Right renal pelvis (tissue), 4 donors: Measurements from ENCODE around the gene SPA17. TPM values are rescaled to one million over a fixed set of nuclear protein-coding genes. Genes with fewer than 3 reads are reported as not detected.

Source experiments
- DNase-seq, 4 donors: peaks; one replicate each; pipeline ENCODE4 v3.0.0-alpha.2; 2013; ENCODE audit warnings: low read depth in 4 of 4, low spot score in 3 of 4, missing footprints in 1 of 4
- polyA plus RNA-seq, 4 donors: library from polyadenylated mRNA; unstranded; fragments of 120-200 nt; gene quantifications; one replicate each; pipeline ENCODE4 v1.2.1, GENCODE V29; 2013; ENCODE audit not compliant: insufficient read length in 4 of 4

The SPA17 gene
- polyA plus RNA-seq, 4 donors = 19.4 to 22.7 (median 20.2) TPM

DNA sequence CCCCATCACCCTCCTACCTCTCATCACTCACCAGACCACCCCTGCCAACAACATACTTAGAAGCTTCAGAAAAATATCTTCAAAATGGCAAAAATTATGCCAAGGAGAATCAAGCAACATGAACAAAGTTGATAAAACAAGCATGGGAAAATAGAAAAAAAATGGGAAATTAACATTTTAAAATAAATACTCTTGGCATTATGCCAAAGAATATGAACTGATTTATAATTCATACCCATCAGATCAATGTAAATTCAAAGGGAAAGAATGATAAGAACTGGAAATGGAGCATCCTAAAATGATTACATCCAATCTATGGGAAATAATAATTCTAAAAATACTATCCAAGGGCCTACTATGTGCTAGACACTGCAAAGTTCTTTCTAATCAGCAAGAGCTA lies 12.2 kb upstream of the SPA17 start:
- no peak for DNase-seq

DNA sequence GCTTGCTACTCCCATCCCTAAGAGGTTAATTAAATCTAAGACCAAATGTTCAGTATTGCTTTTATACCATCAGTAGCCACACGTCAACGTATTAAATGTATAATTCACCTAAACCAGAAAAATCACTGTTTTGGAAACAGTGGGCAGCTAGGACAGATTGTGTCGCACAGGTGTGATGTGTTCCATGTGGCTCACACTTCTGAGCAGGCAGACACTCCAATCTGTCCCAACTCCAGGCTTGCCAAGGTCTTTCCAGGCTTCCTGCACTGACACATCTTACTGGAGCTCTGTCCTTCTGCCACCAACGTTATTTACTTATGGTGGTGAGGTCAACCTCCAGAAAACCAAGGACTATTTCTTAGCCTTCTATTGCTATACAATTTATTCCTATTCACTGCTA lies 11.6 kb upstream of the SPA17 start:
- DNase-seq = no peak

DNA sequence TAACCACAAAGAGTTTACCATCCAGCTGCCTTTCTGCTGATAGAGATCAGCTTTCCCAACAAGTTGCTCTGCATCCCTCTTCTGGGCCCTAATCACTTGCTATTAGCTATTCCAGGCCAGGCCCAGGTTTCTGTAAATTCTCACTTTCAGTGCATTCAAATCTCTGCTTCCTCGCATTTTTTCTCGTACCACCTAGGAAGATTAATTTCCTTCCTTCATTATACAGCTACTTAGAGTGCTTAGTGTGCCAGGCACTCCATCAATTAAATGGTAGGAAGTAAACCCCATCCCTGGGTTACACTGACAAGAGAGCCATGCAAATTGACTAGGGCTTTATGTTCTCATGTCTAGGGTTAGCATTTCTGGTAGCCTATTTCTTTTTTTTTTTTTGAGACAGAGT lies 9.8 kb upstream of the SPA17 start:
- DNase-seq = no peak

DNA sequence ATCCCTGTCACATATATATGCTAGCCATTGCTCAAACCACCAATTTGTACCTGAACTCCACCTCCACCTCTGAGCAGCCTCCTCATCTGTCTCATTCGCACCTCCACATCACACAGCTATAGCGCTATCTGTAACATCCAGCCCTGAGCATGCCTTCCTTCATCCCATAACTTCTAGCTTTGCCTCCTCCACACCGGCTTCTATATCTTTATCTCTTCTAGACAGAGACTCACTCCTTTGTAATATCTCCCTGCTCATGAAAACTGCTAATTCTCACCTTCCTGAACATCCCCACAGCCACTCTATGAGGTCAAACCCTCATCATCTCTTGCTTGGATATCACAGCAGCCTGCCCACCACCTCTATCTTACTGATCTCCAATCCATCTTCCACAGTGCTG lies 6.1 kb upstream of the SPA17 start:
- no peak for DNase-seq

DNA sequence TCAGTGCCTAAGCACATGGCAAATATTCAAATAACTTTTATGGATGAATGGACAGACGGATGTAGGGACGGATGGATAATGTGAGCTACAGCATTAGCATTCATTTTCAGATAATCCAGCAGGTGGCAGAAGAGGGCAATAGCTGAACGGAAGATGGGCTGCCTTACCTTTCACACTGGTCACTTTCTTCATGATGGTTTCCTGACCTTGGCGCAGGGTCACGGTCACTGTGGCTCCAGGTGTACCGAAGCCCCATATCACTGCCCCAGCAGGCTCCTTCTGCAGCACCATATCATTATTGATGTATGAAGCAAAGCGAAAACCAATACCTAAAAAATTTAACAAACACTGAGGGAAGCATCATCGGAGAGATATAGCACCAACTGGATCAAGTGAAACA lies 4.5 kb upstream of the SPA17 start:
- peak in 1 of 4 donors; percentile 47 for DNase-seq

DNA sequence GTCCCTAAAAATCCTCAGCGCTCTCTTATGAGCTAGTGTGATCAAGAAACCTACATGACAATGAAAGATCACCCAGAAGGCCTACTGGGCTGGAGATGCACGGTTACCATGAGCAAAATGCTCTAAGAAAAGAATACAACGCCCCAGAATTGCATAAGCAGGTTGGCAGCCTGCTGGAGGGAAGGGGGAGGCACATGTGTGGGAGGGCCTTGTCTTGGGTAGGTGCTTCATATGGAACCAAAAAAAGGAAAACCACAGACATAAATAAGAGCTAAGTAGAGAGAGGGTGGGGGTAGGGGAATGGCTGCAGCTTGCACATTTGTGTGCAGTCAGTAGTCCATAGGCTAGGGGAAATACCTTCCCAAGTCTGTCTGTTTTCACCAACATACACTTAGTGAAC lies 3.0 kb upstream of the SPA17 start:
- no peak for DNase-seq

DNA sequence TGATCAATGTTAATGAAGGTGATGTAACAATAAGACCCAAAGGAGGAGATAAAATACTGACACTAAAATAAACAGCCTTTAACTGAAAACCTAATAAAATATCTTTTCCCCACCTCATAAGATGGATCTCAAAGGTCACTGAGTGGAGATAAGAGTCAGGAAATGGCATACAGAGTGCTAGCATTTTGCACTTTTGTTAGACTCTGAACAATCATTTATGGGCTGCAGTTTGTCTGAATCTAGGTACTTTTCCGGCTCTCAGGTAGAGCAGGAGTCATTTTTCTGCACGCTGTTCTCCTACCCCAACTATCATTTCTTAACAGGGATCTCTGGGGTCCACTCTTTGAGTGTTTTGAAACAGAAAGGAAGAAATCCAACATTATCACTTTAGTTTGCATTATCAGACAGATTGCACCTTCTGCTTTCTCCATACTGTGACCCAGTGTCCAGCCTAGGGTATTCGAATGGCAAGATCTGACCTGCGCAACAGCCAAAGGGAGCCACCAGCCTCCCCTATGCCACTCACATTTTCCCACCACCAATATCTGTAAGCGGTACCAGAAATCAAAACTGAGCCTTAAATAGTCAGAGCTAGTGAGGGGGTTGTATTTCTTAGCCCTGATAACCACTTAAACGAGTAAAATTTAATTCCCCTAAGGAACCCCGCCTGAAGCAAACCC lies 1.0 kb upstream of the SPA17 start:
- no peak for DNase-seq

DNA sequence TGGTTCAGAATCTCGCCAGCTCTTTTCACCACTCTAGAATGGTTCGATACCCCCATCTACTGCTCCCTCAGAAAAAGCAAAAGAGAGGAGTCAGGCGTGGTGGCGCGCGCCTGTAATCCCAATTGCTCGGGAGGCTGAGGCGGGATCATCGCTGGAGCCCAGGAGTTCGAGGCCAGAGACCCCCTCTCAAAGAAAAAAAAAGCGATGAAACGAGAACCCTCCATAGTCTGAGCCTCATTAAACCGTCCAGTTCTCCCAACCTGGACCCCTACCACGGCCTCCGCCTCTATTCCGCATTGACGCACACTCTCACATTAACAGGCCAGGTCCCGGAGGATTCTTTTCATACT lies 439 bp downstream of the SPA17 start:
- no peak for DNase-seq

DNA sequence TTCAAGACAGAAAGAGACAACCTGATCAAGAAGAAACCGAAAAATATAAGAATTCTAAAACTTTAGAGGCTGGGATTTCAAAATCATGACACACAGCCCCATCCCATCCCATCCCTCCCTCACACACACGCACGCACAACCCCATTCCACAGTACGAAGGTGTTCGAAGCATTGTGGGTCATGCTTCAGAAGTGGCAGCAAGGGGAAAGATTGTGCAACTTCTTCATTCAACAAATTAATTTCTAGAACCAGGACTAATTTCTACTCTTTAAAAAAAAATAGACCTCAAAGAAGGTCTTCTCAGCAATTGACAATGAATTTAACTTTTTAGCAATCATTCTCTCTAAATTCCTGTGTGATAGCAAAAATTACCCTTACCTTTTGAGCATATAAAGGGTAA lies 867 bp downstream of the SPA17 start:
- DNase-seq = no peak

DNA sequence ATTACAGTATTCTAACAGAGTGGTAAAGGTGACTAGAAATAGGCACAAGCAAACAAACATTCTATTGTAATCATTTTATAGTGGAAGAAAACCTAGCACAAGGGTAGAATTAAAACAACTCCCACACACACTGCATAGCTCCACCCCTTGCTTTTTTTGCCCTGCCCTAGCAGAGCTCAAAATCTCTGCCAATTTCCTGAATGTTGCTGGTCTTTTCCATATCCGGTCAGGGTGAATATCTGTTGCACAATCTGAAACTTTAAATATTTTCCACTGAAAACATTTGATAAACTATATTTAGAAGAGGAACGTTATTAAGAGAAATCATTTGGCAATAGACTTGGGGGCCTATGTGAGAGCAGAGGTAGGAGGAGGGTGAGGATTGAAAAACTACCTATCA lies 2.7 kb downstream of the SPA17 start:
- no peak for DNase-seq

DNA sequence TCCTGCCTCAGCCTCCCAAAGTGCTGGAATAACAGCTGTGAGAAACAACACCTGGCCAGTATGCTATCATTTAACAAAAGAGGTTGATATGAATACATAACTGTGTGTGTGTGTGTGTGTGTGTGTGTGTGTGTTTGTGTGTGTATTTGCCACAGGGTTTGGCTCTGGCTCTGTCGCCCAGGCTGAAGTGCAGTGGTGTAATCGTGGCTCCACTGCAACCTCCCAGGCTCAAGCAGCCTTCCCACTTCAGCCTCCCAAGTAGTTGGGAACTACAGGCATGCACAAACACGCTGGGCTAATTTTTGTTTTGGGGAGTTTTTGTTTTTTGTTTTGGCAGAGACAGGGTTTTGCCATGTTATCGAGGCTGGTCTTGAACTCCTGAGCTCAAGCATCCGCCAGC lies 4.7 kb downstream of the SPA17 start:
- no peak for DNase-seq

DNA sequence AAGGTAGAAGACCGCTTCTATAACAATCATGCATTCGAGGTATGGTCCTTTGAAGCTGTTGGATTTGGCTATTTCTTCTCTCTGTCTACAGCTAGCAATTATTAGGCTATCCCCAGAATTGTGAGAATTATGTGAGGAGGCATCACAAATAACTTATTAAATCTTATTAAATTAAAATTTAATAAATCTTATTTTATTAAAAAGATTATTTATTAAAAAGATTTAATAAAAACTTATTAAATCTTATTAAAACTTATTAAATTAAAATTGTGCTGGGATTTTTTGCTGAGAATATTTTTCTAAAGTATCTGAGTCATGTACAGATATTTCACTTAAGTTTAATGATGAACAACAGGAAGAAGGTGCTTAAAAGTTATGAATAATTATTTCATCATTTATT lies 7.7 kb downstream of the SPA17 start:
- no peak for DNase-seq

DNA sequence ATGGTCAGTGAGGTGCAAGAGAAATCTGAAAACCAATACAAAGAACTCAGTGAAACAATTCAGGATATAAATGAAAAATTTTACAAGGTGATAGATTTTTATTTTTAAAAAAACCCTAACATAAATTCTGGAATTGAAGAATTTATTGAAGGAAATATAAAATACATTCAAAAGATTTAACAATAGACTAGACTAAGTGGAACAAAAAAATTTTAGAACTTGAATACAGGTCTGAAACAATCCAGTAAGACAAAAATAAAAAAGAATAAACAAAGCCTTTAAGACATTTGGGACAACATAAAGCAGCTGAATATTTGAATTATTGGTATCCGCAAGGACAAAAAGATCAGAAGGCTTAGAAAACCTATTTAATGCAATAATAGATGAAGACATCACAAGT lies 8.7 kb downstream of the SPA17 start:
- no peak for DNase-seq

DNA sequence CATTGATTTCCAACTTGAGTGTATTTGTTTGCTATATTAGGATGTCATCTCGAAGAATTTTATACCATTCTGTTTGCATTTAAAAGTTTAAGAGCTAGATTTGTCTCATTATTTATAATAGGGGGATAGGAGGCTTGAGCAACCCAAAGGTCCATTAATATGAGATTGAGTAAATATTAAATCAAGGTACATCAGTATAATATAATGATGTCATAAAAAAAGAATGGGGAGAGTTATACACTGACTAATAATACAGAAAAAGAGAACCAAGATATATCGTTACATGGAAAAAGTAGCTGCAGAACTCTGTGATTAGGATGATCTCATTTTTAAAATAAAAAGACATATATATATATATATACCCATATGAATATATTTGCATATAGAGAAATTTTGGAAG lies 19.4 kb downstream of the SPA17 start:
- no peak for DNase-seq

DNA sequence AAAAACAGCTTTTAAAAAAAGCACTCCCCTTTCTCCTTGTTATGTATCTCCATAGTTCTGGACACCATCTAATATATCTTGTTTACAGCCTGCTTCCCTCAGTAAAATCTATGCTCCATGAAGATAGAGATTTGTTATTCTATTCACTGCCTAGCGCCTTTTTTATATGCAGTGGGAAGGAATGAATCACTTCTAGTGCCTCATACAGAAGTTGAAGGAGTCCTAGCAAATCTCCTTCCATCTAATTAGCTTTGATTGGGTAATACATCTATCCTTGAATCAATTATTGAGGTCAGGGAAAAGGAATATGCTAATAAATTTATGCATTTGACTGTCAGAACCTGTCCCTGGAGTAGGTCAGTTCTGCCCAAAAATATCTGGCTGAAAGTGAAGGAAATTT lies 25.8 kb downstream of the SPA17 start:
- DNase-seq = no peak

DNA sequence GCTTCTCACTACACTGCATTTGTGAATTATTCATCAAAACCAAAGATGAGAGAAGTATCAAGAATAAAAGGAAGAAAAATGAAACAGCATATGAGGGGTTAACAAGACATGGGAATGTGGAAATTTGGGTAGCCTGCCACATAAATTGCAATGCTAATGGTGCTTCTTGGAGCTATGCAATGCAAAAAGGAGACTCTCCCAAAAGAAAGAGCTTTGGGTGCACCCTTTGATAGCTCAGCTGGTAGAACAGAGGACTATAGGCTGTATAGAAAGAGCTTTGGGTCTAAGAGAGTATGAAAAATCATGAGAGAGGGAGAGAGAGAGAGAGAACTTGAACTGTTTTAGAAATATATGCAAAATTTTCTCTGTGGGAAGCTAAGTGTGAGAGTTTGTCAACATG lies 26.3 kb downstream of the SPA17 start:
- no peak for DNase-seq

DNA sequence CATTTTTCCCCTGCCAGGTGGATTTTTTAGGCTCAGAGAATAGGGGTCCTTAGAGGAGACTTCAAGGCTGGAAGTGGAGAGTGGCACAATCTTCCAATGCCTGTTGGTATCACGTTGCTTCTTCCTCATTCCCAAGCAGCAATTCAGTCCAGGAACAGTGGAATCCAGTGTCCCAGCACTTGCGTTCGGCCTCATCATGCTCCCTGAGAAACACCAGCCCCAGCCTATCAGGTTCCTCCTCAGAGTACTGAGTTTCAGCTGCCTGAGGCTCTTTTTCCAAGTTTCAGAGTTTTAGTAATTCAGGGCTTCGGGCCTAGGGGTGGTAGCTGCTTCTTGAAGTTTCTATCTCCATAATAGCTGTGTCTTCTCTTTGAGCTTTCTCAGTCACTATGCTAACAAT lies 34.1 kb downstream of the SPA17 start:
- no peak for DNase-seq

DNA sequence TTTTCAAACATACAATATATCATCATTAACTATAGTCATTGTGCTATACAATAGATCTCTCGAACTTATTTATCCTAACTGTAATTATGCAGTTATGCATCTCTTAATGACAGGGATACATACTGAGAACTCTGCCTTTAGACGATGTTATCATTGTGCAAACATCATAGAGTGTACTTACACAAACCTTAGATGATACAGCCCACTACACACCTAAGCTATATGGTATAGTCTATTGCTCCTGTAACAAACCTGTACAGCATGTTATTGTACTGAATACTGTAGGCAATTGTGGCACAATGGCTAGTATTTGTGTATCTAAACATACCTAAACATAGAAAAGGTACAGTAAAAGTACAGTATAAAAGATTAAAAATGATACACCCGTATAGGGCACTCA lies 38.7 kb downstream of the SPA17 start:
- no peak for DNase-seq

DNA sequence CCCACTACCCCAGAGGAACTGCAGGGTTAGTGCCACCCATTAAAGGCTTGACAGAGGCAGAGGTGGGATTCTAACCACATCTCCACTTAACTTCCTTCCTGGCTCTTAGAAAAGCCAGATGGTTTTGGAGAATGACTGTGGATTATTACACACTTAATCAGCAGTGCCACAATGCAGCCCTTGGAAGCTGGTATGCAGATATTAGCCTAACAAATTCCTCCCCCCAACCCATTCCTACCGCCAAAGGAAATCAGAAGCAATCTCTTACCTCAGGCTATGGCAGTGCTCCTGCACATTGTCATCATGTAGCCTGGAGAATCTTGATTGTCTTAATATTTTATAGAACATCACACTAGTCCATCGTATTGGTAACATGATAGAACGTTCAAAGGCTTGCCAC lies 42.9 kb downstream of the SPA17 start:
- no peak for DNase-seq

DNA sequence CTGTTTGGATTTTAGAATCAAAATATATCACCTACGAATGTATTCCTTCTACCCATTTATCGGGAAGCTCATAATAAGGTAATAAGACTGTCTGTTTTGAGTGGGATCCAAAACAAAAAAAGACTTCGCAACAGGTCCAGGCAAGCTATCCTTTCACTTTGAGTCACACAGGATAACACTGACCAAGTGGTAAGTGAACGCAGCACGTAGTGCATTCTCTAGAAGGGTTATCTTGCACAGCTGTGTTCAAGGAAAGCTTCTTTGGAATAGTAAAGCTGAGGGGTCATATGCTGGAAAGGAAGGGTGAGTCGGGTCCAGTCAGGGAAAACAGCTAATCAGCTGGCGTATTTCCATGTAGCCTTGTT lies 43.7 kb downstream of the SPA17 start:
- no peak for DNase-seq

DNA sequence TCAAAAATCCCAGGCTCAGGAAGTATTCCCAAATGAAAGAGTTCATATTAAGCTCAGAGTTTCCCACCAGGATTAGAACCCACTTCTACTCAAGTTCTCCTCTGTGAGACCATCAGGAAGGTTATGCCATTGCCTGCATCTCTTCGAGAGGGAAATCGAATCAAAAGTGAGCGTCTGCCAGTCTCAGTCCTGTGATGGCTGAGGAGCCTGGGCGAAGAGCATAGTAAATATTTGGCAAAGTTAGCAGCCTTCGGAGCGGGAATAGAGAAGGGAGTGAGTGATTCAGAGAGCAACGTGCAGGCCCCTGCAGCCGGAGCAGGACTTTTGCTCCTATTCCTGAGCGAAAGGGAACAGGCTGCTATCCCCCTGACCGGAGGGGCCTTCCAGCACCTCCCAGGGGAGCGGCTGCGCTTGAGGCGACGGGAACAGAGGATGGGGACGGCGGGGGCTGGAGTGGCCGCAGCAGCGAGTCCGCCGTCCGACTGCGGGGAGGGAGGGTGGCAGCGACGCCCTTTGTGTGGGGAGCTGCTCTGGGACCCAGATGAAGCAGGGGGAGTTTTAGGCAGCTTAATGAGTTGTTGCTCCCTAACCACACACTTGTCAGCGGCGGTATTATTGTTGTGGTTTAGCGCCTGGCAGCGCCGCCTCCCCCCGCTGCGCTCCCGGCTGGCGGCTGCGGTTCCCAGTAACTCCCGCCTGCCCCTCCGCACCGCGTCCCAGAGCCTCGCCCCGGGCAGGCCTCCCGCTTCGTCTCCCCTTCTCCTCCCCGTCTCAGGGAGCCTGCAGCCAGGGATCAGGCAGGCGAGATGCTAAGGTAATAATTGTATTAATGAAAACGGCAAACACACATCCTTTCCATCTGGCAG lies 44.3 kb downstream of the SPA17 start:
- no peak for DNase-seq

DNA sequence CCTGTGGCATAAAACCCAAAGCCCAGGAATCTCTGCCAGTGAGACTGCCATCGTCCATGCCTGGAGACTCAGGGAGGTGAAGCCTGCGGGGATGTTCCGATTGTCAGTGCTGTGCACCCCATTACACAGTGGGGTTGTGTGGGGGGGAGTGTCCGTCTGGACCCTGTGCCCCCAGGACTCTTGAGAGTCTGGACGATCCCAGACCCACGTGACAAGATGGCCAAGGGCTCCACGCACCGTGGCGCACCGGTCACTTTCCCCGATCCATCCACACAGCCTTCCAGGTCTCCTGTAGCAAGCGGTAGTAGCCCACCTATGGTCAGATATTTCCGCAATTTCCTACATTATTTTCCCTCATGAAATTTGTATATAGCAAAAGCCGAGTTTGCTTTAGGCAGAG lies 45.1 kb downstream of the SPA17 start:
- DNase-seq = no peak

DNA sequence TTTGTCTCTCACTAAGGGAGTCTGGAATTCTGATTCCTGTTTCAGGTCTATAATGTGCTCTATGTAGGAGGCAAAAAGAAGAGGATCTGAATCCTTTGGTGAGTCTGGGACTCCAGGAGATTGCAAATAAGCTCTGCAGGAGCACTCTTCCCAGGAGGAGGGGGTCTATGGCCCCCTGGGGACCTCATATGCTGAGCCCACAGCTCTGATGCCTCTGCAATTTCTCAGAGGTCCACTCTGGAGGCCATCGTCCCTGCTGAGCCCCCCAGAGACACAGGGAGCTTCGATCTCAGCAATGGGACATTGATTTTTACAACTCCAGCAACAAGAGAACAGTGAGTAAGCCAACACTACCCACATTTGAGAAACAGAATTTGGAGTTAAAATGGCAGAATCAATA lies 45.8 kb downstream of the SPA17 start:
- DNase-seq = no peak
